PFSK-1 (cell line): Measurements from ENCODE around the gene STAT4.

Source experiments
- FOXP2 ChIP-seq: optimal IDR thresholded peaks from 2 replicates; pipeline ENCODE3; 2011; ENCODE audit warnings: borderline replicate concordance, control low read depth, inconsistent platforms; ENCODE audit not compliant: insufficient read depth; ENCODE audit errors: extremely low read length, extremely low read depth
- POLR2AphosphoS5 ChIP-seq: IDR thresholded peaks from 2 replicates; pipeline ENCODE4 v1.6.1; 2012; ENCODE audit warnings: low read depth, mild to moderate bottlenecking, control low read depth, low read length, moderate library complexity
- SIN3A ChIP-seq: IDR thresholded peaks from 2 replicates; pipeline ENCODE4 v1.6.1; 2012; ENCODE audit warnings: mild to moderate bottlenecking, low read length, moderate library complexity, borderline replicate concordance; ENCODE audit not compliant: insufficient read depth
- TAF1 ChIP-seq: IDR thresholded peaks from 2 replicates; pipeline ENCODE4 v1.6.1; 2012; ENCODE audit warnings: low read length, control low read depth, borderline replicate concordance; ENCODE audit not compliant: insufficient read depth
- TF ChIP-seq, protein P1 (sequence below), 2 experiments: IDR thresholded peaks; 2 replicates each; pipeline versions ENCODE4 v1.6.1 to v1.8.0; 2011 to 2012; ENCODE audit warnings: low read depth in 2 of 2, low read length in 2 of 2, control low read depth in 1 of 2, inconsistent platforms in 1 of 2, mild to moderate bottlenecking in 1 of 2, moderate library complexity in 1 of 2; ENCODE audit not compliant: insufficient read depth in 1 of 2

STAT4 gene

DNA sequence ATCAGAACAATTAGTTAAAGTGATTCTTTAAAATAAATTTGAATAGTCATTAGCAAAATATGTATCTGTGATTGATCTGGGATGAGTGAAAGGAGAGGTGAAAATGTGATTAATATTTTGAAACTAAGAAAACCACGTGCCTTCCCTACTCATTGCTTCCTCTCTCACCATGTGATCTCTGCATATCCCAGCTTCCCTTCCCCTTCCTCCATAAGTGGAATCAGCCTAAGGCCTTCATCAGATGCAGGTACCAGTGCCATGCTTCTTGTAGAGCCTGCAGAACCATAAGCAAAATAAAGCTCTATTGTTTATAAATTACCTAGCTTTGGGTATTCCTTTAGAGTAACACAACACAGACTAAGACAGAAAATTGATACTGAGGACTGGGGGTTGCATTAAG is 125.7 kb downstream of the STAT4 start:
- TF ChIP-seq TAF1 (no peak), SIN3A (no peak), FOXP2 (no peak), POLR2AphosphoS5 (no peak)
- TF ChIP-seq, protein P1, sequence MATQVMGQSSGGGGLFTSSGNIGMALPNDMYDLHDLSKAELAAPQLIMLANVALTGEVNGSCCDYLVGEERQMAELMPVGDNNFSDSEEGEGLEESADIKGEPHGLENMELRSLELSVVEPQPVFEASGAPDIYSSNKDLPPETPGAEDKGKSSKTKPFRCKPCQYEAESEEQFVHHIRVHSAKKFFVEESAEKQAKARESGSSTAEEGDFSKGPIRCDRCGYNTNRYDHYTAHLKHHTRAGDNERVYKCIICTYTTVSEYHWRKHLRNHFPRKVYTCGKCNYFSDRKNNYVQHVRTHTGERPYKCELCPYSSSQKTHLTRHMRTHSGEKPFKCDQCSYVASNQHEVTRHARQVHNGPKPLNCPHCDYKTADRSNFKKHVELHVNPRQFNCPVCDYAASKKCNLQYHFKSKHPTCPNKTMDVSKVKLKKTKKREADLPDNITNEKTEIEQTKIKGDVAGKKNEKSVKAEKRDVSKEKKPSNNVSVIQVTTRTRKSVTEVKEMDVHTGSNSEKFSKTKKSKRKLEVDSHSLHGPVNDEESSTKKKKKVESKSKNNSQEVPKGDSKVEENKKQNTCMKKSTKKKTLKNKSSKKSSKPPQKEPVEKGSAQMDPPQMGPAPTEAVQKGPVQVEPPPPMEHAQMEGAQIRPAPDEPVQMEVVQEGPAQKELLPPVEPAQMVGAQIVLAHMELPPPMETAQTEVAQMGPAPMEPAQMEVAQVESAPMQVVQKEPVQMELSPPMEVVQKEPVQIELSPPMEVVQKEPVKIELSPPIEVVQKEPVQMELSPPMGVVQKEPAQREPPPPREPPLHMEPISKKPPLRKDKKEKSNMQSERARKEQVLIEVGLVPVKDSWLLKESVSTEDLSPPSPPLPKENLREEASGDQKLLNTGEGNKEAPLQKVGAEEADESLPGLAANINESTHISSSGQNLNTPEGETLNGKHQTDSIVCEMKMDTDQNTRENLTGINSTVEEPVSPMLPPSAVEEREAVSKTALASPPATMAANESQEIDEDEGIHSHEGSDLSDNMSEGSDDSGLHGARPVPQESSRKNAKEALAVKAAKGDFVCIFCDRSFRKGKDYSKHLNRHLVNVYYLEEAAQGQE (IDR thresholded peaks at IDR 0.05; ENCODE audit: insufficient read depth in 1 of 2, low read depth in 2 of 2, low read length in 2 of 2): no peak

DNA sequence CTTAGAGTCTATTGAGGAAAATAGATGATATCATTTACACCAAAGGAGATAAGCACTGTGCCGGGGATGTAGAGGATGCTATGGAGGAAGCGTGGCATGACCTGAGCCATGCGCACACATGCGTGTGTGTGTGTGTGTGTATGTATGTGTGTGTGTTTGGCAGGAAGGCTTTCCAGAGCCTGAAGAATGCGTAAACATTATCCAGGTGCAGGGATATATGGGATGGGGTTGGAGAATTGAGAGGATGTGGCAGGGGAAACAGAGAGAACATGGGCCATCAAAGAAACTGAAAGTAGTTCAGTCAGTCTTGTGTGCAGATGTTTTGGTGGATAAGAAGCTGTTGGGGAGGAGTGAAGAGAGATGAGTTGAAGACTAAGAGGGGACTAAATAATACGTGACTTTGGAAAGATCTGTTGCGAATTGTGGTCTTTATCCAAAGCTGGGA is 127.5 kb downstream of the STAT4 start:
- TF ChIP-seq FOXP2 (no peak), SIN3A (no peak), TAF1 (no peak), POLR2AphosphoS5 (no peak)
- TF ChIP-seq, protein P1 (IDR thresholded peaks at IDR 0.05; ENCODE audit: insufficient read depth in 1 of 2, low read depth in 2 of 2, low read length in 2 of 2): no peak

DNA sequence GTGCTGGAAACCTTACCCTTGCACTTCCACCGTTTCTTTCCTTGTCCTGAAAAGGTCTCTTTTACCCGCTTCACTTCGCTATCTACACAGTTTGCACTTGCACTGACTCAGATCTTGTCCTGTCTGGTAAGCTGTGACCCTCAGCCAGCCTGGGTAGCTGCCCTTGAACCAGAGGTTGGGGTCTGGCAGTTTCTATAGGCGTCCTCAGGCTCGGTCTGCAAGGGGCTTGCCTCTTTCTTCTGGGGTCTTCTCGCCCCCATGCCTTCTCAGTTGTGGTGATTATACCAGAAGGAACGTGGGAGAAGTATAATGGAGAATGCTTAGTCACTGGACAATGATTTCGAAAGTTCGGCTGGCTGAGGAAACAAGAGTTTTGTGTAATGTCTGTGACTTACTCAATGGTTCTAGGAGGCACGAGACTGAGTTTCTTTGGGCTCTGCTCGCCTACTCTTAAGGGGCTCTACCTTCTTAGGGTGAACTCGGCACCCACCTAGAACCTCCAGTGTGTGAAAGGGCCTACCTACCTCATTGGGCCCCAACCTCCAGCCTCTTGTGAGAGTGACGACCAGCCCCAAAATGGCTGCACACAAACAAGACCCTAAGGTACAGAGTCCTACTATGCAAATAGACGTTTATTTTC is 129.9 kb downstream of the STAT4 start:
- TF ChIP-seq POLR2AphosphoS5: no peak
- TF ChIP-seq TAF1: no peak
- TF ChIP-seq, protein P1 (IDR thresholded peaks at IDR 0.05; ENCODE audit: insufficient read depth in 1 of 2, low read depth in 2 of 2, low read length in 2 of 2): no peak
- TF ChIP-seq FOXP2: no peak
- no peak for TF ChIP-seq SIN3A

DNA sequence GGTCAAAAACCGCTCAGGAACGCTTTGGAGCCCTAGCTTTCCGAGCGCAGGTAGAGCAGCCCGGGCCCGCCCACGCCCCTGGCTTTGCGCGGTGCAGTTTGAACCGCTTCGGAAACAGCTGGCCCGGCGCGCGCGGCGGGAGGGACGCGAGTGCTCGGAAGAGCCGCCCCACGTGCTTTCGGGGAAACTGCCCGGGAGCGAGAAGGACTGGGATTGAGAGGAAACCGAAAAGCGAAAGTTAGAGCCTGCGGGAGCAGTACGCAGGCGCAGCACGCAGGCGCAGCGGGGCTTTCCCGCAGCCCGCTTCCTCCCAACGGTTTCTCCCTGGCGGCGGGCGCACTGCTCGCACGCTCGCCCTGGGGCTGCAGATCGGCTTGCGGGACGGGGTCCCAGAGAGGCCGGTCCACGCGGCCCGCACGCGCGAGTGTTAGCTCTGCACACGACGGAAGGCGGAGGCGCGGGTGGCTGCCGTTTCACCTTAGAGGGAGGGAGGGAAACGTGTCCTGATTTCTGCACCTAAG is 130.5 kb downstream of the STAT4 start:
- TF ChIP-seq, protein P1 (IDR thresholded peaks at IDR 0.05; ENCODE audit: insufficient read depth in 1 of 2, low read depth in 2 of 2, low read length in 2 of 2): peak in 1 of 2 experiments; percentile 17; a peak in 1 of 4 replicates
- peak; percentile 98 for TF ChIP-seq POLR2AphosphoS5
- TF ChIP-seq TAF1: peak; percentile 88
- peak; percentile 99 for TF ChIP-seq FOXP2
- peak; percentile 100 for TF ChIP-seq SIN3A

DNA sequence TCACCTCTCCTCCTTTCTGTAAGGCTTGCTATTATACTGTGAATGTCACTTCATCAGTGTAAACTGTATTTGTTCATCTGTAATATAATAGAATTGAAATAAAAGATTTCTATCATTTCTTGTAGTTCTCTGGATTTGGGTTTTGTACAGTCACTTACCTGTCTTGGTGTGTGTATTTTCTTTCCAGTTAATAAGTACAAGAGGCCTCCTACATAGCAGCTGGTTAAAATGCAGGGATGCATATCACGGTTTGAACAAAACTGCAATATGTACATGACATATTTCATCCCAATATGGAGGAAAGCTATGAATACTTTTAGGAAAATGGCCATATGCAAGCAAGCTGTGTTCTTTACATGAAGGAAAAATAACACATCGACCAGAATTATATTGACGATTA is 131.4 kb downstream of the STAT4 start:
- TF ChIP-seq, protein P1 (IDR thresholded peaks at IDR 0.05; ENCODE audit: insufficient read depth in 1 of 2, low read depth in 2 of 2, low read length in 2 of 2): no peak
- TF ChIP-seq POLR2AphosphoS5 (no peak), FOXP2 (no peak), SIN3A (no peak)
